ENCODE results near the gene NFIA.

The NFIA gene

DNA sequence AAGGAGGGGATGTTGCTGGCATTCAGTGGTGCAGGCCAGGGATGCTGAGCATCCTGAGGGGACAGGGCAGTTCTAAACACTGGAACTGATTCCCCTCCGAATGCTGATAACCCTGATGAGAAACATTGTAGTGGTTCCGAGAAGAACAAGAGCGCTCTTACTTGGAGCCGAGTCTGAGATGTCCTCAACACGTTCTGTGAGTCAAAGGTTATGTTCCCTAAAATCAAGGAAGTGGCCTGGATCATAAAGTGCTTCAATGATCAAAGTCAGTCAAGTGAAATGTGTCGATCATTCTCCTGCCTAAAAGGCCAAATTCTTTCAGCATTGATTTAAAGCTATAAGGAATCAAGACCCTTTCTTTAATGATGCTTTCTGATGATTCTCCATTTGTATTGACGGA lies 234.1 kb downstream of the NFIA start:
- DNase-seq = no peak

DNA sequence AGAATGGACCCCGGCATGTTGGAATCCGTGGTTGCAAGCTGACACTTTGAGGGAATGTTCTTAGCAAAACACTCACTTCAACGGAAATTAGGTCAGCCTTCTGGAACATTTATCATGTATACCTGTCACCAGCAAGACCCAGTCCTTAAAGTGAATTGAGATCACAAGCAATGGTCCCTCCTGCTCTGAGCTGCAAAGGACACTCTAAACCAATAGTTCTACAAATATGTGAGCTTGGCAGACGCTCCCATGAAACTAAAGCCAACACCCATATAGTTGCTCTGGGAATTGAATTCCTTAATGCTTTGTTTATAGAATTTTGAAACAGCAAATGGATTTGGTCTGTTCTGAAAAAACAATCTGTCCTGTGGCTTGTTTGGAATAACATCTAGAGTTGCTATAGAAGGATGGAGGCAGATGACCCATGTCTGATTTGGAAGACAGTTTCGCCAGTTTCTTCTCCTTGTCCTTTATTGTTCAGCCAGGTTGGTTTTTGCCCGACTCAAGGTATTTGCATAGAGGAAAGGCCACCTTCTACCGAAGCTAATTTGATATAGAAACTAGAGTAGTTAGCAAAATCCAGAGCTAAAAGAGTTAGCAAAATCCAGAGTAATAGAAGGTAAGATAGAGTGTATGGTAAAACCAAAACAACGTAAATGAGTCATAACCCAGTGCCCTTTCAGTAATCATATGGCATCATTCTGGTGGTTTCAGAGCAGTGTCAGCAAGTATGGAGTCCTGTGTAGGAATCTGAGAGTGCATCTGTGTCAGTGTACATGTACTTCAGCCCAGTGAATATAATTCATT lies 236.2 kb downstream of the NFIA start:
- no peak for DNase-seq

DNA sequence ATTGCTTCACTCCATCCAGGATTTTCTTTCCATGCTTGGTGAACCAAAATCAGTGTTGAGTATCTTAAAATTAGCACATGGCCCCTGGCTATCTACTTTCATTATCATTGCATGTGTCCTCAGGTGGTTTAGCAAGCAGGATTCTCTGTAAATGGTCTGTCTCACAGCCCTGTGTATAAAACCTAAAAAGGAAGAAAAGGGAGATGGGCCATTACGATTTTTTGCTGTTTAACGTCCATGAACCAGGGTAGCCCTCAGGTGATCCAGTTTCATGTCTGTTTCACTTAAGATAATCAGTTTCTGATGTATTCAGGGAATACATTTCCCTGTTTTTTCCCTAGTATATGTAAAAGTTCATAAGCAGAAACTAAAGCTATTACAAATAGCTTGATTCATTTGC lies 238.2 kb downstream of the NFIA start:
- no peak for DNase-seq

DNA sequence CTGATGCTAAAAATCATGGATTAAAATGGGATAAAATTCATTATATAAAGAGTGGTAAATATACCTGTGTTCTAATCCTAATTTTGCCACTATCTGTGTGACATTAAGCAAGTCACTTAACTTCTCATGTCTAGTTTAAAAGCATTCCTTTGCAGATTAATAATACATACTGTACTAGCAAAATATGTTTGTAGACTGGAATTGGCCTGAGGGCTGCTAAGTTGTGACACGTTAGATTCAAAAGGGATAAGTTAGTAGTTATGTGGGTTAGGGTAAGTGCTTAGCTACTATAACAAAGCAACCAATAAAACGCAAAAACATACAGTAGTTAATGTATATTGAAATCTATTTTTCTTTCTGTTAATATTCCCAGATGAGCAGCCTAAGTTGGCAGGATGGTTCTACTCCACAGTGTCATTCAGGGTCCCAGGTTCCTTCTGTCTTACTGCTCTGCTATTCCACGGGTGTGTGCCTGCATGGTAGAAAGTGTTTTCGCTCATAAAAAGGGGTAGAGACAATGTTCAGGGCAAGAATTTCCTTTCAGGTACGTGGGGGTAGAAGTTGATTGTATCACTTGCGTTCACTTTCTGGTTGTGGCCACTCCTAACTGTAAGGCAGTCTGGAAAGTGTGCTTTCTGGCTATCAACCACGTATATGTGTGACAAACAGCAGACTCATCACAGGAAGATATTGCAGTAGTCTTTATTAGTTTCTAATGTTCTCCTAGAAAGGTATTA lies 239.8 kb downstream of the NFIA start:
- no peak for DNase-seq

DNA sequence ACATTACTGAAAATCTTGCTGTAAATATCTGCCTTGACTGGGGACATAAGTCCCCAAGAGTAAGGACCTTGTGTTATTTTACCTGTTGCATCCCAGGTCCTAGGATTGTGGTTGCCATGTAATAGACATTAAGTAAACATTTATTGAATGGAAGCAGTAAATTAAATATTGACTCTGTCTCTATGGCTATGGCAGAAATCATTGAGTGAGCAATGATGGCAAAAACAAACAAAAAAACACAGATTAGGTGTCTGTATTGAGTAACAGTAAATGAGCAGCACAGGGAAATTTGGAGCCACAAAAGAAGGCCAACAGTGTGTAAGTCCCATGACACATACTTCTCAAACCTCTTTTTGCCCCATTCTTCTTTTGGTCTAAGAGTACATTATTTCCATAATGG lies 240.4 kb downstream of the NFIA start:
- DNase-seq = no peak

DNA sequence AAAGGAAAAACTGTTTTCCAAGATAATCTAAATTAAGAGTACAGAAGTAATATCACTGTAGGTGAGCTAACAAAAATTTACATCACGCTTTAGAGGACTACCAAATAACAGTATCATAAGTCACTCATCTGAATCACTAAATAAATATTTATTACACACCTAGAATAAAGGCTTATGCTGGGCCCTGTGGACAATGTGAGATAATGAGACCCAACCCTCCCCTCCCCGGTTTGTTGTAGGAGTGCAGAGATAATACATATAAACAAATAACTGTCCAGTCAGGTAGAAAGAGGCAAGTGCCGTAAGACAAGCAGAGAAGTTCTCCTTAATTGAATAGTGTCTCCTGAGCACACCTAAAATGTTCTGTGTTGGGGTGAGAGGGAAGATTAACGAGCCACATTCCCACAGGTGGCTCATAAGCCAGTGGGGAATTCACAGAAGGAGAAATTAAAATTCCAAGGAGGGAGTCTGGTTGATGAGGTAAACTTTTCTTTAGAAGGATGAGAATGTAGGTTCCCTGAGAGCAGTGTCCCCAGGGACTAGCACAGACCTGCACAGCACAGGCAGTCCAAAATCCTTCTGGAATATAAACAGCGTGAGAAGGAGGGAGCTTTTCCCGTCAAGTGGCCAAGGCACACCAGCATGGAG lies 241.4 kb downstream of the NFIA start:
- no peak for DNase-seq

DNA sequence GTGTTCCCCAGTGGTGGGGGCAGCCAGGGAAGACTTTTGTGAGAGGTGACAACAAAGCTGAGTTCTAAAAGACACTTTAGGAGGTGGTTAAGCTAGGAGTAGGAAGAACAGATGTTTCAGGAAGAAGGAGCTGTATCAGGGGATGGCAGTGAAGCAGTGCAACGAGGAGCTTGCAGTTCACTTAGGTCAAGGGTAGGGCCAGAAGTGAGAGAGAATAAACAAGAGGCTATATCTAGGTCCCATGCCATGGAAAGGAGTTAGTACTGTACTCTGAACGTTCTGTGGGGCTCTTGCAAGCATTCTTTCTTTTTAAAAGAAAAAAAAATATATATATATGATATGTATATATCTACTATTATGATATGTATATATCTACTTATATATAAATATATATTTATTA lies 244.4 kb downstream of the NFIA start:
- no peak for DNase-seq

DNA sequence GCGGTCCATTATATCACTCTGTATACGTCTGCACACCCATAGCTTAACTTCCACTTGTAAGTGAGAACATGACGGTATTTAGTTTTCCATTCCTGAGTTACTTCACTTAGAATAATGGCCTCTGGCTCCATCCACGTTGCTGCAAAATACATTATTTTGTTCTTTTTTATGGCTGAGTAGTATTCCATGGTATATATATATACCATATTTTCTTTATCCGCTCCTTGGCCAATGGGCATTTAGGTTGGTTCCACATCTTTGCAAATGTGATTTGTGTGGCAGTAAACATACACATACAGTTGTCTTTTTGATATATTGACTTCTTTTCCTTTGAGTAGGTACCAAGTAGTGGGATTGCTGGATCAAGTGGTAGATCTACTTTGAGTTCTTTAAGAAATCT lies 245.1 kb downstream of the NFIA start:
- DNase-seq = no peak

DNA sequence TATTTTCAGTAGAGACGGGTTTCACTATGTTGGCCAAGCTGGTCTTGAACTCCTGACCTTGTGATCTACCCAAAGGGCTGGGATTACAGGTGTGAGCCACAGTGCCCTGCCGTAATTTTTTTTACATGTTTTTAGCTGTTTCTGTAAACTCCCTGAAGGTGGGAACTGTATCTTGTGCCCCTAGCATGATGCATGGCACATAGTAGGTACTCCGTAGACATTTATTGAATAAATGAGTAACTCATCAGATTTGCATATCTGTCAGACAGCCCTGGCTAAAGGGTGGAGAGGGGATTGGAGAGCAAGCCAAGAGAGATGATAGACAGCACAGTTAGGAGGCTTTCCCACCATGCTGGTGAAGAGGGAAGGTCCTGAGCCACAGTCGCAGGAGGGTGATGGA lies 247.2 kb downstream of the NFIA start:
- no peak for DNase-seq

DNA sequence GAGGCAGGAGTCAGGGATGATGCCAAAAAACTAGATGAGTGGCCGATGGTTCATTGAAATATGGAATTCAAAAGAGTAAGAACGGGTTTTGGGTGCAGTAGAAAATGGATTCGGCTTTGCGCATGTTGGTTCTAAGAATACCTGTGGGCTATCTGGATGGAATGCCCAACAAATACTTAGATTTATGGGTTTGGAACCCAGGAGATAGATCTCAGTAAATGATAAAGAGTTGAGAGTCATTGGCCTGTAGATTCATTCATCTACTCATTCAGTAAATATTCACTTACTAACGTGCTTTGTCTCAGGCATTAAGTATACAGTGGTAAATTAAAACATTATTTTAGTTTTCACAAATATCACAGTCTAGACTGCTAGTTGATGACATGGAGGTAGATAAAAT lies 247.7 kb downstream of the NFIA start:
- no peak for DNase-seq

DNA sequence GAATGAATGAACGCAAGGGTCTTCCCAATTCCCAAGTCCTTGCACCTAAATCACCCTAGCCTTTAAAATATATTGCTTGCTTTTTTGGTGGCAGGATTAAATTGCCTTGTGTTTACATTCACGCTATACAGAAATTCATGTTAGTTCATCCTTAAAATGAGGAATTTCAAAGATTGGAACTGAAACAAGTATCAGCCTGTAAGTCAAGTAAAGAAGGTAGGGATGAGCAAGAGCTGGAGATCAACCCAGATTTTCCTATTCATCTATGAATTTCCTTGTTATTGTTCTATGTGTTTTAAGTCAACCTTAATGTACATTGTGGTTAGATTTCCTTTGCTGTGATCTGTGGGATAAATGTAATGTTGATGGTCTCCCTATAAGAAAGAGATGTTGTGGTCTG lies 248.2 kb downstream of the NFIA start:
- no peak for DNase-seq

DNA sequence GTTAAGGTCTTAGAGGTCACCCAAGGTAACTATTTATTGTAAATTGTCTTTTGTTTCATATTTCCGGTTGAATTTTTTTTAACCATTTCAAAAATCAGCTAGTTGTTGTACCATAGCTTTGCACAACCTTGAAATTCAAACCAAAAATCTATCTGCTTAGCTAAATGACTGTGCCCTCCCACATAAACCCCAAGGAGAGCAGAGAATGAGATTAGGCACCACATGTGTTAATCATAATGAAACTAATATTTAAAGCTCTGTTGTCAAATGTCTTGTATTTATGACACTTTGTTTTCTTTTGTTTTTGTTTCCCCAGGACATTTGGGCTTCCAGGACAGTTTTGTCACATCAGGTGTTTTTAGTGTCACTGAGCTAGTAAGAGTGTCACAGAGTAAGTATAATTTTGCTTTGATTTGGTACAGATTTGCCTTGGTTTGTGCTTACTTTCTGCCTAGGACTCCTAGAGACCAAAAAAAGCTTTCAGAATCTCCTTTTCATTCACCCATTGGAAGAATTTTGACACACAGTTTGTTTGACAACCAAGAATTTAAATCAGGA lies 249.9 kb downstream of the NFIA start:
- DNase-seq = no peak

DNA sequence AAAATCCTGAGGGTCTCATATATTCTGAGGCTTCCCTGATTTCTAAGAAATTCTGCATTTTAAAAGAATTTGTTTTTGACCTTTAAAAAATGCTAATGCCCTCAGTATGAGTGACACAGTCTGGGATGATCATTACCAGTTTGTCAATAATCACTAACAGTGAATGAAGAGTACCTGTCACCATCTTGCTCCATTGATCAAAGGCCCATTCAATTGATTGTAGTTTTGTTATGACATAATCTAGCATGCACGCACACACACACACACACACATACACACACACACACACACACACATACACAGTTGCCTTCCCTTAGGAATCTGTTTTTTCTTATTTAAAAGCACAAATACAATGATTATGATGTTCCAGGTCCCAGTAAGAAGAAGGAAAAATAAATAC lies 250.4 kb downstream of the NFIA start:
- no peak for DNase-seq

DNA sequence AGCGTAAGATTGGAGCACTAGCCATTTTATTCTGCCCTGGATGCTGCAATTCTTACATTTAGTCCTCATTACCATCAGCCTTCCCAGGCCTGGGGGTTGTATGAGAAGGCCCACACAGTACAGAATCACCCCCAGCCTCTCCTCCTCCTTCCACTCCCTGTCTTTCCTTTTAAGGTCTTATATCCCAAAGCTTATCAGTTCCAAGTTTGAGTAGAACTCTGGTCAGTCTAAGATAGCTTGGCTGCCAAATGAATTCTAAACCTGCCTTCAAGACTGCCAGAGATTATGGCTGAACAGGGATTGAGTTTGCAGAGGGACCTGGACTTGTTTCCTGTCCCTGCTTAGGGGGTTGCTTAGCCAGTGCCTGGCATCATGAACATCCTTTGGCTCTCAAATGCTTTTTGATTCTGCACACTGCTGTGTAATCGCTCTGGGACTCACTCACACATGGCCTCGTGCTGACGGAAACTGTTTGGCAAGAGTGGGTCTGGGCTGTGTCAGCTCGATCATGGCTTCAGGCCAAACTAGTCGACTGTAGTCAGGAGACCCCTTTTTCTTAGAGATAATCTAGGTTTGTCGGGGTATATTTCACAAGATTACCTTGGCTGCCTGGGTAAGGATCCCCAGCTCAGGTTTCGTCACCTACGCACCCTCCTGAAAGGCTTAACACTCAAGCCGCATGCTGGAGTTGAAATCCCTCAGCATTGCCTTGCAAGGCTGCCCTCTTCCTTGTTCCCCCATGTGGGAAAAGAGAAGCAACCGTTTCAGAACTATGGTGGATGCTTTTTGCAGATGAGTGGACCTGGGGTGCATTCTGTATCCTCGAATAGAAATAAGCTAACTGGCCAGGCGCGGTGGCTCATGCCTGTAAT lies 252.6 kb downstream of the NFIA start:
- DNase-seq = no peak

DNA sequence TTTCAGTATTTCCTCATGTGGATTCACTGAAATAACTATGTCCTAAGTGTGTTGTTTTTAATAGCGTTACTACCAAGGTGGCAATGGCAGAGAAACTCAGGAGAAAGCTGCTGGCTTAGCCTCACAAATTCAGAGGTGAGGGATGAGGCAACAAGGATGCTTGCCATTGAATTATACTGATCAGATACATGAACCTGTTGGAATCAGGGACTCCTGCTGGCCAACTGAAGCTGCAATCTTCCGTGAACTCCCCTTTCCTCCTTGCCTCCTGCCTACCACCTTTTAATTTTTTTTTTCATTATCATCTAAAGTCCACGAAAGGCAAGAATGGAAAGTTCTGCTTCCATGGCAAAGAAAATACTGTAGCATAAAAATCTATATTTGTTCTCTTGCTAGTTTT lies 254.7 kb downstream of the NFIA start:
- no peak for DNase-seq

DNA sequence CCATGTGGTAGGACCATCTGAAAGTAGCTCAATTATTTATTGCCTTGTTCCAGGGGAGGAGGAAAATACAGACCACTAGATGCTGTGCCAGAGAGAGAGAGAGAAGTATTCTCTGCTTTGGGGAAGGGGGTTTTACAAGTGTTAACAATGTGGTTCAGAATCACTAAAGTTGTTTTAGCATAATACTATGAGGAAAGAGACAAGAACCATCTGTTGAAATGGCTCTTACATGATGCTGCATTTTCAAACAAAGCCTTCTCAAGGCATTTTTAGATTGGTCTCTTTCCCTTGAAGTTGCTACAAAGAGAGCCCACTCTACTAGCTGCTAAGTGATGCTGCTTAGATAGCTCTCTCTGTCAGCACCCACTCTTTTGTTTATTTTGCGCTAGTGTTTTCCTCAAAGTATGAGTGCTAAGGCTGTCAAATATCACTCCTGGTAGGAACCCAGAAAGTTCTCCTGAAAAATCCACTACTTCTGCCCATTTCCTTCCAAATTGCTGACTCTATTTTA lies 255.1 kb downstream of the NFIA start:
- no peak for DNase-seq

DNA sequence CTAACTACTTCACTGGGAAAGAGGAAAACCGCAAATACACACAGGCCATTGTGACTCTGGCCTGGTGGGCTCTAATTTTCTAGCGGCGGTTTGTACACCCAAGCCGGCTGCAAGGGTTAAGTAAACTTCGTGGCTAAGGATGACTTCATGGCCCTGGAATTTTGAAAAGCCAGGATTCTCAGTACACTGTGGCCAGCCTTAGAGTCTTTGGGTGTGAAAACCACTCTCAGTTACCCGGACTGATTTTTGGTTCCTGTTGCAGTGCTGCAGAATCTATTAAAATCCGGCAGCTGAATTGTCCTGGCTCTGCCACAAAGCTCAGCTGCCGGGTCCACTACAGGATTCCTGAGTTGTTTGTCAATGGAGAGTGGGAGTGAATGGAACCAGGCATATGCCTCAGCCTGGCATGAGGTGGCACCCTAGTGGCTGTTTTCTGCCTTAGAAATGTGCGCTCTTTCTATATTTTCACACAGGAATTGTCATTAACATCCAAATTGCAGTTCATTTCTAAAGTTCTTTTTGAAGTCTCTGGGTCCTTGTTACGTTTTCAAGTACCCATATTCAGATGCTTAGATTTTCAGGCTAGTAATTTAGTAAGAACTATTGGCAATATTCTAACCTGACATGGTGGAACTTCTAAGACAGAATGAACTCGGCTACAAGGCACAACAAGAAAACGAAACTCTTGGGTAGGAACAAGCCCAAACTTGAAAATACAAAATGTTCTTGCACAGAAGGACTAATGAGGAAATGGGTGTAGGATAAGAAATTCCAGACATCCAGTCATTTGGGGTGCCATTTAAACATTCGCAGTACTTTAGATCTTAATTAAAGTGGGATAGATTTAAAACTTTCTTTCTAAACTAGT lies 255.9 kb downstream of the NFIA start:
- DNase-seq = no peak

DNA sequence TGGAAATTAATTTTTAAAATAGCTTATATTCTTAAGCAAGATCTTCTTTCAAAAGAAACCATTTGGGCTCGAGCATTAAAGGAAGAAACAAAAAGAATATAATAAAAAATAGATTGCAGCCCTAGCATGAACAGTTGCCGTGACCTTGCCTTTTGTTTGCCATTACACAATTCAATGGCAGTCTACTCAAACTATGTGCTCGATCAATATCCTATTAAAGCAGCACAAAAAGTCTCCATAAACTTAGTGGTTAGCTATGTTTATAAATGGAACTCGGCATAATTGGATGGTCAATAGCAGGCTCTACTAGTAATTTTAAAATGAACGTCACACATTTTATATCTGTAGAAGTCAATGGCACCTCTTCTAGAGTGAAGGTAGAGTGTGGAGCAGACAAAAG lies 256.5 kb downstream of the NFIA start:
- no peak for DNase-seq

DNA sequence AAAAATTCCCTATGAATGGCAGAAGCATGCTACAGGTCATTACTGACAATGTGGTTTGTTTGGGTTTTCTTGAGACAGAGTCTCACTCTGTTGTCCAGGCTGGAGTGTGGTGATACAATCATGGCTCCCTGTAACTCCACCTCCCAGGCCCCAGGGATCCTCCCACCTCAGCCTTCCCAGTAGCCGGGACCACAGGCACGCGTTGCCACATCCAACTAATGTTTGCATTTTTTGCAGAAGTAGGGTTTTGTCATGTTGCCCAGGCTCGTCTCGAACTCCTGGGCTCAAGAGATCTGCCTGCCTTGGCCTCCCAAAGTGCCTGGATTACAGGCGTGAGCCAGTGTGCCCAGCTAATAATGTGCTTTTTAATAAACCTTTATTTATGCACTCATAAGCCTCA lies 259.1 kb downstream of the NFIA start:
- no peak for DNase-seq

DNA sequence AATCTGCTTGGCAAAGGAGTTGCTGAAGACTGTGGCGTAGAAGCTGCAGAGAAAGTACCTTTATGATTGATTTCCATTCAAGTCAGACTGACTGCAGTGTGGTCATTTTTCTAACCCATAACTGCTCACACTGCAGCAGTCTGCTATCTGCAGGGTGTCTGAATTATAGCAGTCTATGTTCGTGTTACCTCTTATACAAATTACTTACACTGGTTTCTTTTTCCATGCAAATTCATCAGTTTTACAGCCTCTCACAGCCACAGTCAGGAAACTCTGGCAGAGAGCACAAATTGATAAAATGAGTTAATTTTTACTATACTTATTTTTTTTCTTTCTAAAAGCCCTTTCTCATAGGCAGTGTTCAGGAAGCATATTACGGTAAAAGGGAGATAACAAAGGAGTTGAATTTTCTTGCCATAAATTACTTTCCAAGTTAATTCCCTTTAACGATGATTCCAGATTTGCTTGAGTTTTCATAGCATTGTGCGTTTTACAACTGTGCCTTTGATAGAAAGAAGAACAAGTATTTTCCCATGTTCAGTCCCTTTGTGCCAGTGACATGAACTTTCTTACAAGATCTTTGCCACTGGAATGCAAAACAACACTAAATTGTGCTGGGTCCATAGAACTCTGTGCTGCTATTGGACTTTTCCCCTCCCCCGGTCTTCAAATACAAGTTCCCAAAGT lies 261.5 kb downstream of the NFIA start:
- DNase-seq = no peak

DNA sequence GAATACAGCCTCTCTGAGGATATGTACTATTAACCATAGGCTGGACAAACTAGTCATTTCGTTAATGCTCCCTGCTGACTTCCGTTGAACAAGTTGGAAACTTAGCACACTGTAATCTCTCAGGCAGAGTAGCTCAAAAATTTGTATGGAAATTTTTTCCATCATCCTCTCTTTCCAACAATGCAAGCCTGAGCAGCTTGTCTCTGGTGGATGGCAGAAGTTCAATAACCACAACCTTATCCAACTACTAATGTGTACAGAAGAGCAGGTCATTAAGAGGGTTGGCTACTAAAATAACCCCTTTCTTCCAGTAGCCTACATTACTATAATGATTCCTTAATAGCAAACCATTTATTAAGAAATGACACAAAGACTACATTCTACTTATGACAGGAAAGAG lies 262.3 kb downstream of the NFIA start:
- DNase-seq = no peak

Data from activated CD4-positive, alpha-beta T cell treated with anti-CD3 and anti-CD28 coated beads, Interleukin-2, amount 50 U/mL, for 1 hour (primary cell).